ENCODE measurements around the gene OR1I1. TPM values are rescaled to one million over a fixed set of nuclear protein-coding genes. Genes with fewer than 3 reads are reported as not detected.

OR1I1 gene
- total and polyA plus RNA-seq, 2 experiments from 2014 or later: not detected

DNA sequence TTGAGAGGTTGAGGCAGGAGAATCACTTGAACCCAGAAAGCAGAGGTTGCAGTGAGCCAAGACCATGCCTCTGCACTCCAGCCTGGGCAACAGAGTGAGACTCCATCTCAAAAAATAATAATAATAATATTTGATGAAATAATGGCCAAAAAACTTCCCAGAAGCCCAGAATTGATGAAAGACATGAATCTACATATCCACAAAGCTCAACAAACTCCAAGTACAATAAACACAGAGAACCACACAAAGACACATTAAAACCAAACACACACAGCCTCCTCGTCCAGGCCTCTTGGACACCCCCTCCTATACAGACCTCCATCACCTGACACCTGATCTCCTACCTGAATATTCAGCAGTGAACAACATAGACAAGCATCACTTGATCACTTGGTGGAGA is 22.0 kb downstream of the OR1I1 start:
- Histone ChIP-seq H3K4me2 (no peak overlapping the region), H3K9me3 (ENCODE audit: low read depth) (no peaks in the 10 kb centered on the region), H3K27me3 (peaks cover 5% of the 10 kb centered on the region), H3K9me2 (replicated peaks; ENCODE audit: insufficient read depth) (no peaks in the 10 kb centered on the region), H3K27ac (no peak overlapping the region), H3K79me2 (peaks cover 12% of the 10 kb centered on the region), H3K36me3 (replicated peaks; ENCODE audit: insufficient read depth, low read depth) (no peaks in the 10 kb centered on the region), H4K20me1 (ENCODE audit: insufficient read depth, poor library complexity, severe bottlenecking) (no peaks in the 10 kb centered on the region), H3K4me3 (no peak overlapping the region), H2AFZ (no peak overlapping the region), H3K4me1 (ENCODE audit: insufficient read depth) (no peaks in the 10 kb centered on the region)
- no peak for DNase-seq (ENCODE audit: low spot score)
- 84% methylated on average over 1 of the region's 1 CpG for whole genome bisulfite sequencing (ENCODE audit: low lambda C conversion rate, missing lambda C conversion rate)
- TF ChIP-seq EZH2 (IDR thresholded peaks at IDR 0.05; ENCODE audit: borderline replicate concordance): no peak
- no peak for TF ChIP-seq EZH2phosphoT487 (IDR thresholded peaks at IDR 0.05; ENCODE audit: low read depth, severe bottlenecking, unreplicated experiment)
- TF ChIP-seq, protein P1, sequence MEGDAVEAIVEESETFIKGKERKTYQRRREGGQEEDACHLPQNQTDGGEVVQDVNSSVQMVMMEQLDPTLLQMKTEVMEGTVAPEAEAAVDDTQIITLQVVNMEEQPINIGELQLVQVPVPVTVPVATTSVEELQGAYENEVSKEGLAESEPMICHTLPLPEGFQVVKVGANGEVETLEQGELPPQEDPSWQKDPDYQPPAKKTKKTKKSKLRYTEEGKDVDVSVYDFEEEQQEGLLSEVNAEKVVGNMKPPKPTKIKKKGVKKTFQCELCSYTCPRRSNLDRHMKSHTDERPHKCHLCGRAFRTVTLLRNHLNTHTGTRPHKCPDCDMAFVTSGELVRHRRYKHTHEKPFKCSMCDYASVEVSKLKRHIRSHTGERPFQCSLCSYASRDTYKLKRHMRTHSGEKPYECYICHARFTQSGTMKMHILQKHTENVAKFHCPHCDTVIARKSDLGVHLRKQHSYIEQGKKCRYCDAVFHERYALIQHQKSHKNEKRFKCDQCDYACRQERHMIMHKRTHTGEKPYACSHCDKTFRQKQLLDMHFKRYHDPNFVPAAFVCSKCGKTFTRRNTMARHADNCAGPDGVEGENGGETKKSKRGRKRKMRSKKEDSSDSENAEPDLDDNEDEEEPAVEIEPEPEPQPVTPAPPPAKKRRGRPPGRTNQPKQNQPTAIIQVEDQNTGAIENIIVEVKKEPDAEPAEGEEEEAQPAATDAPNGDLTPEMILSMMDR (IDR thresholded peaks at IDR 0.05; ENCODE audit: poor library complexity): no peak

- Histone ChIP-seq H3K27ac (no peak overlapping the region), H2AFZ (no peak overlapping the region), H3K4me2 (no peak overlapping the region), H4K20me1 (ENCODE audit: insufficient read depth, poor library complexity, severe bottlenecking) (no peaks in the 10 kb centered on the region), H3K36me3 (replicated peaks; ENCODE audit: insufficient read depth, low read depth) (no peaks in the 10 kb centered on the region), H3K9me3 (ENCODE audit: low read depth) (no peaks in the 10 kb centered on the region), H3K4me3 (no peak overlapping the region), H3K9me2 (replicated peaks; ENCODE audit: insufficient read depth) (no peaks in the 10 kb centered on the region), H3K79me2 (peaks cover 12% of the 10 kb centered on the region), H3K27me3 (peaks cover 5% of the 10 kb centered on the region), H3K4me1 (ENCODE audit: insufficient read depth) (no peaks in the 10 kb centered on the region)
- 87% methylated on average over 1 of the region's 1 CpG for WGBS (ENCODE audit: low lambda C conversion rate, missing lambda C conversion rate)
- TF ChIP-seq EZH2phosphoT487 (IDR thresholded peaks at IDR 0.05; ENCODE audit: low read depth, severe bottlenecking, unreplicated experiment) (no peak), EZH2 (IDR thresholded peaks at IDR 0.05; ENCODE audit: borderline replicate concordance) (no peak)
- TF ChIP-seq, protein P1 (IDR thresholded peaks at IDR 0.05; ENCODE audit: poor library complexity): no peak
- no peak for DNase-seq (ENCODE audit: low spot score)
Observed at GRCh38 chr19:15104411-15104810, 22.4 kb downstream of the OR1I1 start.

DNA sequence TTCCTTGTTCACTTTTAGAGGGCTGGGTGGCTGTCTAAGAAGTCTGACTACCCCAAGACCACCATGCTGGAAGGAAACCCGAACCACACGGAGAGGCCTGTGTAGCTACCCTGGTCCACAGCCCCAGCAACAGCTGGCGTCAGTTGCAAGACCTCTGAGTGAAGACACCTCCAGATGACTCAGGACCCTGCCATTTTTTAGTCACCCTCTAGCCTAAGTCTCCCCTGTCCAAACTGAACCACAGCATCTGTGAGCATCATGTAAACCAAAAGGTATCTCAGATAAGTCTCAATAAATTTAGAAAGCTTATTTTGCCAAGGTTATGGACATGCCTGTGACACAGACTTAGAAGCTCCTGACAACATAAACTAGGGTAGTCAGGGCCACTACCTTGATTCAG is 23.0 kb downstream of the OR1I1 start:
- 93% methylated on average over 3 of the region's 3 CpGs for WGBS (ENCODE audit: low lambda C conversion rate, missing lambda C conversion rate)
- TF ChIP-seq EZH2phosphoT487 (IDR thresholded peaks at IDR 0.05; ENCODE audit: low read depth, severe bottlenecking, unreplicated experiment) (no peak), EZH2 (IDR thresholded peaks at IDR 0.05; ENCODE audit: borderline replicate concordance) (no peak)
- TF ChIP-seq, protein P1 (IDR thresholded peaks at IDR 0.05; ENCODE audit: poor library complexity): no peak

More for the DNA sequence above, 23.0 kb downstream of the OR1I1 start:
- Histone ChIP-seq H3K79me2 (peaks cover 12% of the 10 kb centered on the region), H3K27ac (no peak overlapping the region), H2AFZ (no peak overlapping the region), H3K4me2 (no peak overlapping the region), H3K4me1 (ENCODE audit: insufficient read depth) (no peaks in the 10 kb centered on the region), H4K20me1 (ENCODE audit: insufficient read depth, poor library complexity, severe bottlenecking) (no peaks in the 10 kb centered on the region), H3K27me3 (peaks cover 5% of the 10 kb centered on the region), H3K9me2 (replicated peaks; ENCODE audit: insufficient read depth) (no peaks in the 10 kb centered on the region), H3K4me3 (no peak overlapping the region), H3K36me3 (replicated peaks; ENCODE audit: insufficient read depth, low read depth) (no peaks in the 10 kb centered on the region), H3K9me3 (ENCODE audit: low read depth) (no peaks in the 10 kb centered on the region)
- no peak for DNase-seq (ENCODE audit: low spot score)

All from hepatocyte (in vitro differentiated cells).